Uterus (tissue), 4 donors: Measurements from ENCODE around the gene ACTBL2. TPM values are rescaled to one million over a fixed set of nuclear protein-coding genes. Genes with fewer than 3 reads are reported as not detected.

Experiments used
- DNase-seq, 2 donors: peaks; one replicate each; pipeline ENCODE4 v3.0.0-alpha.2; 2019 to 2020
- H3K27ac ChIP-seq, 2 donors: fragments of 200-600 bp; sonication (generic); 1 replicate in 1 of 2; 2 replicates in 1 of 2; pipeline ENCODE4 v1.5.1; 2016 to 2018
- H3K27me3 ChIP-seq, 2 donors: fragments of 200-600 bp; sonication (generic); one replicate each; pipeline ENCODE4 v1.5.1; 2018 to 2019; ENCODE audit warnings: control low read depth in 1 of 2
- H3K36me3 ChIP-seq, 2 donors: fragments of 200-600 bp; sonication (generic); one replicate each; pipeline ENCODE4 v1.5.1; 2019; ENCODE audit warnings: control low read depth in 1 of 2
- H3K4me1 ChIP-seq, 2 donors: fragments of 200-600 bp; sonication (generic); one replicate each; pipeline ENCODE4 v1.5.1; 2018 to 2019; ENCODE audit warnings: control low read depth in 1 of 2
- H3K4me3 ChIP-seq, 2 donors: fragments of 200-600 bp; sonication (generic); 1 replicate in 1 of 2; 2 replicates in 1 of 2; pipeline ENCODE4 v1.5.1; 2018 to 2019; ENCODE audit warnings: mild to moderate bottlenecking in 1 of 2
- H3K9me3 ChIP-seq, 2 donors: fragments of 200-600 bp; sonication (generic); one replicate each; pipeline ENCODE4 v1.5.1; 2019; ENCODE audit warnings: control low read depth in 1 of 2
- CTCF ChIP-seq, 4 experiments: fragments of 200-600 bp in 2 of 4; fragments of 450-650 bp in 2 of 4; sonication (generic) in 2 of 4; IDR thresholded peaks; one replicate each; pipeline ENCODE4 v1.5.1; 2016 to 2019; ENCODE audit warnings: antibody characterized with exemption in 4 of 4, mild to moderate bottlenecking in 2 of 4, moderate library complexity in 1 of 4
- POLR2A ChIP-seq, 2 donors: fragments of 450-650 bp; IDR thresholded peaks; one replicate each; pipeline ENCODE4 v1.6.1; 2016; ENCODE audit warnings: antibody characterized with exemption in 2 of 2, mild to moderate bottlenecking in 1 of 2, moderate library complexity in 1 of 2
- intact Hi-C: fragments of 100-400 bp; cut with DNase I; formaldehyde crosslinking; loops from one replicate; pipeline ENCODE4 v1.15.1; 2023; ENCODE audit warnings: low total_unique reads
- total RNA-seq, 4 donors: library from RNA; depleted of rRNA in 3 of 4; stranded (reverse); fragments of >200 nt in 3 of 4; gene quantifications; one replicate each; pipeline versions ENCODE4 v1.1.0 to v1.2.4, GENCODE V29; 2014 to 2023
- donor health status: DM: yes; HTN: yes; CAD: no.

The ACTBL2 gene
- total RNA-seq, 4 donors from 2014 or later: not detected

GRCh38 chr5:57434227-57434640, 48.4 kb downstream of the ACTBL2 start:
- H3K9me3 ChIP-seq: no peaks in the 10 kb centered on the region
- H3K4me3 ChIP-seq: no peak overlapping the region
- H3K27ac ChIP-seq: no peak overlapping the region
- H3K27me3 ChIP-seq: no peaks in the 10 kb centered on the region
- TF ChIP-seq POLR2A (IDR thresholded peaks at IDR 0.05) (no peak), CTCF (IDR thresholded peaks at IDR 0.05) (no peak)
- H3K4me1 ChIP-seq: no peaks in the 10 kb centered on the region
- intact Hi-C loops: no loop called here
- H3K36me3 ChIP-seq: no peaks in the 10 kb centered on the region
- DNase-seq: no peak

GRCh38 chr5:57432876-57433275, 49.7 kb downstream of the ACTBL2 start:
- TF ChIP-seq POLR2A (IDR thresholded peaks at IDR 0.05) (no peak), CTCF (IDR thresholded peaks at IDR 0.05) (no peak)

GRCh38 chr5:57431759-57432158, 50.9 kb downstream of the ACTBL2 start:
- no peaks in the 10 kb centered on the region for H3K4me1 ChIP-seq
- H3K9me3 ChIP-seq: no peaks in the 10 kb centered on the region
- H3K36me3 ChIP-seq: no peaks in the 10 kb centered on the region
- no peak for DNase-seq
- intact Hi-C loops: no loop called here
- no peaks in the 10 kb centered on the region for H3K27me3 ChIP-seq
- no peak for TF ChIP-seq POLR2A (IDR thresholded peaks at IDR 0.05)
- TF ChIP-seq CTCF (IDR thresholded peaks at IDR 0.05): no peak
- H3K4me3 ChIP-seq: no peak overlapping the region
- no peak overlapping the region for H3K27ac ChIP-seq

More at GRCh38 chr5:57432876-57433275, 49.7 kb downstream of the ACTBL2 start:
- H3K27me3 ChIP-seq: no peaks in the 10 kb centered on the region
- no peaks in the 10 kb centered on the region for H3K4me1 ChIP-seq
- H3K36me3 ChIP-seq: no peaks in the 10 kb centered on the region
- H3K4me3 ChIP-seq: no peak overlapping the region
- no peaks in the 10 kb centered on the region for H3K9me3 ChIP-seq
- intact Hi-C loops: no loop called here
- no peak overlapping the region for H3K27ac ChIP-seq
- no peak for DNase-seq
